ENCODE measurements around the gene DOK6.
A peak's percentile ranks its signal among the peaks of the same experiment; 100 is the strongest.

The DOK6 gene

GRCh38 chr18:69754108-69754507, 353.4 kb downstream of the DOK6 start:
- no peak for DNase-seq

GRCh38 chr18:69755041-69755440, 354.4 kb downstream of the DOK6 start:
- peak; percentile 37 for DNase-seq

GRCh38 chr18:69755856-69756496, 355.3 kb downstream of the DOK6 start:
- no peak for DNase-seq

DNA sequence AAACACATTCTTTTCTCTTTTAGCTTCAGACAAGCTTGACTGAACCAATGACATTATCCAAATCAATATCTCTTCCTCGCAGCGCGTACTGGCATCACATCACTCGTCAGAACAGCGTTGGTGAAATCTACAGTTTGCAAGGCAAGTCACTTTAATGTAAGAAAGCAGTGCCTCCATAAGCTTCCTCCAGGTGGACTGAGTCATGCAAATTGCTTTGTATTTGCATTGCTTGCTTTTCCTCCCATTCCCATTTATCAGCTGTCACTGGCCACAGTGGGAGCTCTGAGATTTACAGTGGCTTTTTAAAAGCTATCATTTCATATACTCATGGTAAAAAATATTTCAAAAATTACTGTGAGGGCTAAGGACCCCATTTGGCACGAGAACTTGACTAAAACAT, 357.0 kb downstream of the DOK6 start:
- DNase-seq = peak; percentile 44

GRCh38 chr18:69758458-69758857, 357.8 kb downstream of the DOK6 start:
- DNase-seq = peak; percentile 59

DNA sequence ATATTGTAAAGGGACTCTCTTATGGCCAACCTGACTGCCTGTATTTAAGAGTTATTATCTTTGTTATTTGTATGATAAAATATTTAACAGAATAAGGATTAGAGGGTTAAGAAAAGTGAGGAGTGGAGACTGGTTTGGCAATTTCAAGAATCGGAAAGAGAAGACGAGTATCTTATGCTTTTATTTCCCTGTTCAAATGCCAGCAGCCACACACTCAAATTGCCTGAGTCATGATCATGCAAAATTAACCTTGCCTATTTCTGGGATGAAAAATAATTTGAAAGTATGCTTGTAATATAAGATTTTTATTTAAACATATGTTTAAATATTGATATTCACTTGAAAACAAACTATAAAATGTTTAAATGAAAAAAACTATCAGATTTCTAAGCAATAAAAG, 358.4 kb downstream of the DOK6 start:
- DNase-seq = no peak

- no peak for DNase-seq
These were observed 362.3 kb downstream of the DOK6 start for GRCh38 chr18:69763002-69763401.

DNA sequence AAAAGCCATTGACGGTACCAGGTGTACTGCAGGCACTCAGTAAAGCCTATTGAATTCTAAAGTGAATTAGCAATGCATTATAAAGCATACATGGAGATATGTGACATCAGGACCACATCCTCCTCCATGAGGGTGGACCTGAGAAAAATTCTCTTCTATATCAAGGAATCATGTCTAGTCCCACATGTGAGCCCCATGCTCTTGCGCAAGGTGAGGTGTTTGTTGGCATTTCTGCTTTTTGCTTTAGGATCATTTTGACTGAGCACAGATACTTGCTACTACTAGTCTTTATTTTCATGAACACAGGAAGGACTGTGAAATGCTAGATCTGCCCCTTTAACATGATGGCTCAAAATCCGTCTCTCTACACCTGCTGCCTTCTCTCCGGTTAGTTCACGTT, 363.1 kb downstream of the DOK6 start:
- DNase-seq = no peak

DNA sequence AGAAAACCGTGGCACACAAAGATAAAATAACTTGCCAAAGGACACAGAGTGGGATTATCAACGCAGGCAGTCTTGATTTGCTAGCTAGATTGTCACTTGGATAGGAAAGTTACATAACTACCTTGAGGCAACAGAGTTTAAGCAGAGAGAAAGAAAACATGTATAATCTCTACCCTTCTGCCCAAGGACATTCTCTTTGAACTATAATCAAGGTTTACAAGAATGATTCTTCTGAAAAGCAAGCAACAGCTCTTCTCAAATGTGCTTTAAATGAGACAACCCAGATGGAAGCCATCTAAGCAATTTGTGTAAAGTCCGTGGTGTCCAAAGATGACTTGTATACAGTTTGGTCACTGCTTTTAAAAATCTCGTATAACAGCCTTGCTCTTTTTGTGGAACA, 369.6 kb downstream of the DOK6 start:
- DNase-seq = no peak

GRCh38 chr18:69774831-69775230, 374.1 kb downstream of the DOK6 start:
- DNase-seq = no peak

DNA sequence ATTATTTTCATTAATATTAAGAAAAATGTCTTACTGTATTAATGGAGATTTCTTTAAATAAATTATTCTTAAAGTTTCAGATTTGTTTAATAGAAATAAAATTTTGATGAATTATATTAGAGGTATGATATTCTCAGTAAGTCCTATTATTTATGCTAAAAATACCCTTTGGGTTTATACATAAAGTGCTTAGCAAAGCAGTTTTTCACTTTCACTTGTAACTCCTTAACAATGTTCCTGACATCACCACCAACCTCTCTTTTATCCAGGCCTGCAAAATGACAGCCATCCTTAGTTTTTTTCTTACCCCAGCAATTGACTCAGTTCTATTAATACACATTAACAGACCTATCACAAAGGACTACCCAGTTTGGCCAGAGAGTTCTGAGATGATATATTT, 376.6 kb downstream of the DOK6 start:
- no peak for DNase-seq

DNA sequence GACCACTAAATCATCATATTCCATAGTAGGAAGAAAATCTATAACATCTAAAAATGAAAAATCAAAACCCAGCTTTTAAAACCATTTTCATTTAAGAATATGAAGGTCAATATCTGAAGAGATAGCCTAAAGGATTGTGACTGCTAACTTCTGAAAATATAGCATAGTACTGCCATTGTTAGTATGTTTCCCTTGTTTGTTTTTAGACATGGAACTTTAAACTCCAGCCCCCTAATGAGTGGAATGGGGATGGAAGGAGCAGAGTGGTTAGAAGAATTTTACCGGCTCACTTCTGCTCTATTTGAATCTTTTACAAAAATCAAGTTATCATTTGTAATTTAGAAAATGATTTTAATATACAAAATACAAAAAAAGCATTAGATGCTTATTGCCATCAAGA, 378.0 kb downstream of the DOK6 start:
- DNase-seq = no peak

GRCh38 chr18:69780851-69781250, 380.2 kb downstream of the DOK6 start:
- DNase-seq = no peak

GRCh38 chr18:69784815-69785214, 384.1 kb downstream of the DOK6 start:
- DNase-seq = no peak

DNA sequence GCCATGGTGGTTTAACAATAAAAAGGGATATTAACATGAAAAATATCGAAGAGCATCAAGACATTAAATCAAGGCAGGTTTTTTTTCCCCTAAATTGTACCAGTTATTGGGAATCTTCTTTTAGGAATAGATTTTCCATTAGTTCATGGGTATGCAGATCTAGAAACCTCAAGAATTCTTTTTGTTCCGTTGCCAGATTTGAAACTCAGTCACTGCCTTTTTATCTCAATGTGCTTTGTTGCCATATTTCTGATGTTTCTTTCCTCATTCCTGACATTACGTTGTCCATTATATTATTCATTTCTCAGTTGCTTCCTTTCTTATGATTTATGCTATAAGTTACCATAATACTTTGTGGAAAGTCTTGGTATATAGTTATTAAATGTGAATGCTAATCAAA, 384.8 kb downstream of the DOK6 start:
- DNase-seq = peak; percentile 57

DNA sequence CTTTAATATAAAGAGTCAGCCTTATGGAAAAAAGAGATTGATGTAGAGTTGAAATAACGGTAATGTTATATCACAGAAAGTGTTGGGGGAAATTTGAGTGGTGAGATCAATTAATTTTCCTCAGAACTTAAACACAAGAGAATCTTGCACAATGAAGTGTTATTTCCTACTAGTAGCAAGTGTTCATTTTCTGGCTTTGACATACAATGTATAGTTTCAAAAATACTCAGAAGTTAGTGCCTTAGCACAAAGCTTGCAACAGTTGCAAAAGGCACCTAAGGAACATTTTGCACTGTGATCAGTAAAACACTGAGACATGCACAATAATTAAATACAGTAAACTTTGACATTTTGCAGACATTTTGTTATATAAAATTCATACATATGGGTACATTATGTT, 385.7 kb downstream of the DOK6 start:
- DNase-seq = no peak

- peak; percentile 63 for DNase-seq
These were observed 387.3 kb downstream of the DOK6 start for GRCh38 chr18:69787825-69788547.

DNA sequence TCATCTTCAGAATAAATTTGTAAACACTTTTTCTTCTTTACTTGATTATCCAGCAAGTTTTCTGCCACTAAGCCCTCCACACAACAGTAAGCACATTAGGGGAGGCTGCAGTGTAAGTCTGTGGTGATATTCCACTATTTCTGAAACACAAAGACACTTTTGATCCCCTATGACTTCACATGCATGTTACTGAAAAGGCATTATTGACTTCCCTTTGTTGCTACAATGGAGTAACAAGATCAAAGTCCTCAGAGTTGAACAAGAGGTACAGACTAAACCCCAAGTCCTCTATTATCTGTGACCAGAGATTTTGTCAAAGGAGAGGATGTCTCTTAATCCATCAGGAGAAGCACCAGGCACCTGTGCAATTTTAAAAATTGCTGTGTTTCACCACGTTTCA, 389.1 kb downstream of the DOK6 start:
- DNase-seq = no peak

DNA sequence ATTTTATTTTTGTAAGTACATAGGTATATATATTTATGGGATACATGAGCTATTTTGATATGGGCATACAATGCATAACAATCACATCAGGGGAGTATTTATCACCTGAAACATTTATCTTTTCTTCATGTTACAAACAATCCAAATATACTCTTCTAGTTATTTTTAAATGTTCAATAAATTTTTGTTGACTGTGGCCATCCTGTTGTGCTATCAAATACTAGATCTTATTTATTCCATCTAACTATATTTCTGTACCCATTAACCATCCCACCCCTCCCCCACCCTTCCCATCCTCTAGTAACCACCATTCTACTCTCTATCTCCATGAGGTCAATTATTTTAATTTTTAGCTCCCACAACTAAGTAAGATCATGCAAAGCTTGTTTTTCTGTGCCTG, 390.0 kb downstream of the DOK6 start:
- DNase-seq = no peak

GRCh38 chr18:69795791-69796190, 395.1 kb downstream of the DOK6 start:
- no peak for DNase-seq

GRCh38 chr18:69804776-69805501, 404.3 kb downstream of the DOK6 start:
- DNase-seq = no peak

DNA sequence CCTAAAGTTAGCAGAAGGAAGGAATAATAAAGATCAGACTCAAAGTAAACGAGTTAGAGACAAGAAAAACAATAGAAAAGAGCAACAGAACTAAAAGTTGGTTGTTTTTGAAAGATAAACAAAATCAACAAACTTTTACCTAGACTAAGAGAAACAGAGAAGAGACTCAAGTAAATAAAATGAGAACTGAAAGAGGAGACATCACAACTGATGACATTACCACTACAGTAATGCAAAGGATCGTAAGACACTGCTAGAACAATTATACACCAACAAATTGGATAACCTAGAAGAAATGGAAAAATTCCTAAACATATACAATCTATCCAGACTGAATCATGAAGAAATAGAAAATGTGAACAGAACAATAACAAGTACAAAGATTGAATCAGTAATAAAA, 407.7 kb downstream of the DOK6 start:
- DNase-seq = no peak

DNA sequence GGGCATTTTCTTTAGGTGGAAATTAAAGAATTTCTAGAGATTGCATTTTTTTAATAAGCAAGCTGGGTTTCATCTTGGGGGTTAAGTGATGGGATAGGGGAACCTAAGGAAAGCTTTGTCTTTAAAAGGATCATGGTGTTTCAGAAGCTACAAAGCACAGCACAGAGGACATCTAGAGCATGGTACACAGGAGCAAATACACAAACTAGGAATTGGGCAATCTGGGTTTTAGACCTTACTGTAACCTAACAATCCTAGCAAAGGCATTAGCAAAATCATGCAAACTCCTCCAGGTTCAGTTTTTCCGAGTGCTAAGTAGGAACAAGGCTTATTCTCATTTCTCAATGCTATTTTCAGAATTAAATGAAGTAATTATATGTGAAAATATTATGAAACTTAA, 412.9 kb downstream of the DOK6 start:
- DNase-seq = no peak

DNA sequence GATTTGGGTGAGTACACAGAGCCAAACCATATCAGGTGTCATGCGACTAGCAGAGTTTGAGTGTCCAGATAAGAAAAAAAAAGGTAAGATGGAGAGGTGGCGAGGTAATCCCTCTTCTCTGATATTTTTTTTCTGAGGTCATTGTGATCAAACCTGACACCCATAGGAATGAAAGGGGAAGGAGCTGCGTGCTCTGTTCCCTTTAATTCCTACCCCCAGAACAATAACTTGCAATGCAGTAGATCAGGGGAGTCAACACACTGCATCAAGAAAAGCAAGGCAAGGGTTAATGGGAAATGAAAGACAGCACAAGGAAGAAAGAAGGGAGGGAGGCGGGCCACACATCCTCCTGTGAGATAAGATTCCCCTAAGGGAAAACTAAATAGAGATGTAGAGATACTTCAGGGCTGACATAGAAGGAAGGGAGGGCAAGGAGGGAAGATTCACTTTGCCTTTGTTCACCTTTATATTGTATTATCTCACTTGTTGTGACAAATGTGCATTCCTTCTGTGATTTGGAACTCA, 414.2 kb downstream of the DOK6 start:
- DNase-seq = no peak
